WTC11 (cell line): Measurements from ENCODE around the gene CENPF. TPM values are rescaled to one million over a fixed set of nuclear protein-coding genes. Genes with fewer than 3 reads are reported as not detected.

Experiments used
- ATAC-seq: fragments of 200-7000 bp; cut with Tn5 transposase; 2 replicates; pipeline ENCODE4 v1.10.0; 2021; ENCODE audit warnings: mild to moderate bottlenecking, moderate library complexity
- CTCF ChIA-PET: fragments of 300-600 bp; sonication (Branson Sonifier 250); formaldehyde crosslinking; loops from one replicate; lab custom pipeline; 2021; ENCODE audit warnings: antibody characterized with exemption; lab: Charles Lee
- POLR2A ChIA-PET: fragments of 350-600 bp; sonication (Branson Sonifier 250); formaldehyde crosslinking; loops from one replicate; lab custom pipeline; 2021; ENCODE audit warnings: antibody characterized with exemption; lab: Charles Lee
- DNase-seq: peaks from one replicate; pipeline ENCODE4 v3.0.0; 2021; ENCODE audit warnings: low spot score
- H3K27ac Mint-ChIP-seq: 2 replicates; pipeline ENCODE4 v1.8.0; 2021; ENCODE audit warnings: mixed read lengths
- H3K27me3 Mint-ChIP-seq: 2 replicates; pipeline ENCODE4 v1.8.0; 2021; ENCODE audit warnings: low read depth, mild to moderate bottlenecking, moderate library complexity, mixed read lengths
- H3K36me3 Mint-ChIP-seq: 2 replicates; pipeline ENCODE4 v1.8.0; 2021; ENCODE audit warnings: mixed read lengths
- H3K4me1 Mint-ChIP-seq: 2 replicates; pipeline ENCODE4 v1.8.0; 2022; ENCODE audit warnings: mixed read lengths
- H3K4me3 Mint-ChIP-seq: 2 replicates; pipeline ENCODE4 v1.8.0; 2021; ENCODE audit warnings: mild to moderate bottlenecking, moderate library complexity, mixed read lengths
- H3K9me3 Mint-ChIP-seq: 2 replicates; pipeline ENCODE4 v1.8.0; 2021; ENCODE audit warnings: mixed read lengths
- CDX4 ChIP-seq: fragments of 250-450 bp; sonication (Bioruptor Pico); IDR thresholded peaks from 2 replicates; pipeline ENCODE4 v1.9.0; 2021; ENCODE audit warnings: moderate library complexity, mild to moderate bottlenecking, inconsistent platforms, borderline replicate concordance
- EMX1 ChIP-seq: fragments of 250-450 bp; sonication (Bioruptor Pico); IDR thresholded peaks from 2 replicates; pipeline ENCODE4 v1.8.0; 2021; ENCODE audit warnings: mild to moderate bottlenecking
- ESRRA ChIP-seq: sonication (generic); formaldehyde crosslinking; IDR thresholded peaks from 2 replicates; pipeline ENCODE4 v1.8.1; 2022; ENCODE audit warnings: mild to moderate bottlenecking, missing genetic modification reagents, borderline replicate concordance
- ETV6 ChIP-seq: sonication (generic); formaldehyde crosslinking; IDR thresholded peaks from 2 replicates; pipeline ENCODE4 v1.8.1; 2022; ENCODE audit warnings: mild to moderate bottlenecking, missing genetic modification reagents
- FOXJ3 ChIP-seq: sonication (generic); formaldehyde crosslinking; IDR thresholded peaks from 2 replicates; pipeline ENCODE4 v1.9.0; 2021; ENCODE audit warnings: missing genetic modification reagents, mild to moderate bottlenecking, borderline replicate concordance
- GABPB1 ChIP-seq: sonication (generic); formaldehyde crosslinking; IDR thresholded peaks from 2 replicates; pipeline ENCODE4 v1.8.1; 2023; ENCODE audit warnings: mild to moderate bottlenecking, missing genetic modification reagents
- HMGA2 ChIP-seq: fragments of 250-450 bp; sonication (Bioruptor Pico); IDR thresholded peaks from 2 replicates; pipeline ENCODE4 v1.4.0; 2021; ENCODE audit warnings: mild to moderate bottlenecking, moderate library complexity
- MXD4 ChIP-seq: fragments of 250-450 bp; sonication (Bioruptor Pico); IDR thresholded peaks from 2 replicates; pipeline ENCODE4 v1.8.0; 2021; ENCODE audit warnings: mild to moderate bottlenecking, moderate library complexity, borderline replicate concordance
- NFYB ChIP-seq: sonication (generic); formaldehyde crosslinking; conservative IDR thresholded peaks from 2 replicates; pipeline ENCODE4 v1.8.0; 2022; ENCODE audit warnings: low read depth, missing genetic modification reagents
- NR2C2 ChIP-seq: sonication (generic); formaldehyde crosslinking; IDR thresholded peaks from 2 replicates; pipeline ENCODE4 v1.8.0; 2022; ENCODE audit warnings: mild to moderate bottlenecking, missing genetic modification reagents
- RELA ChIP-seq: sonication (generic); formaldehyde crosslinking; IDR thresholded peaks from 2 replicates; pipeline ENCODE4 v1.8.1; 2022; ENCODE audit warnings: missing genetic modification reagents, mild to moderate bottlenecking, borderline replicate concordance
- SMAD4 ChIP-seq: sonication (generic); formaldehyde crosslinking; IDR thresholded peaks from 2 replicates; pipeline ENCODE4 v1.8.0; 2022; ENCODE audit warnings: mild to moderate bottlenecking, missing genetic modification reagents
- TCF7 ChIP-seq: sonication (generic); formaldehyde crosslinking; IDR thresholded peaks from 2 replicates; pipeline ENCODE4 v1.8.0; 2022; ENCODE audit warnings: mild to moderate bottlenecking, low read depth, missing genetic modification reagents, moderate library complexity
- TP53 ChIP-seq: sonication (generic); formaldehyde crosslinking; IDR thresholded peaks from 2 replicates; pipeline ENCODE4 v1.8.1; 2023; ENCODE audit warnings: mild to moderate bottlenecking, missing genetic modification reagents
- ZBTB21 ChIP-seq: sonication (generic); formaldehyde crosslinking; IDR thresholded peaks from 2 replicates; pipeline ENCODE4 v1.8.1; 2023; ENCODE audit warnings: mild to moderate bottlenecking, missing genetic modification reagents, borderline replicate concordance
- ZNF219 ChIP-seq: sonication (generic); formaldehyde crosslinking; IDR thresholded peaks from 2 replicates; pipeline ENCODE4 v1.8.0; 2023; ENCODE audit warnings: missing genetic modification reagents, mild to moderate bottlenecking, borderline replicate concordance
- ZNF232 ChIP-seq: sonication (generic); formaldehyde crosslinking; IDR thresholded peaks from 2 replicates; pipeline ENCODE4 v1.8.0; 2022; ENCODE audit warnings: mild to moderate bottlenecking, missing genetic modification reagents
- ZNF281 ChIP-seq: sonication (generic); formaldehyde crosslinking; IDR thresholded peaks from 2 replicates; pipeline ENCODE4 v1.8.0; 2023; ENCODE audit warnings: mild to moderate bottlenecking, missing genetic modification reagents
- ZNF396 ChIP-seq: fragments of 250-450 bp; sonication (Bioruptor Pico); IDR thresholded peaks from 2 replicates; pipeline ENCODE4 v1.8.0; 2021; ENCODE audit warnings: mild to moderate bottlenecking, moderate library complexity, borderline replicate concordance
- ZNF416 ChIP-seq: fragments of 250-450 bp; sonication (Bioruptor Pico); IDR thresholded peaks from 2 replicates; pipeline ENCODE4 v1.9.0; 2021; ENCODE audit warnings: mild to moderate bottlenecking, inconsistent platforms
- ZNF512 ChIP-seq: sonication (generic); formaldehyde crosslinking; IDR thresholded peaks from 2 replicates; pipeline ENCODE4 v1.8.1; 2022; ENCODE audit warnings: missing genetic modification reagents, borderline replicate concordance
- ZNF671 ChIP-seq: fragments of 250-450 bp; sonication (Bioruptor Pico); IDR thresholded peaks from 2 replicates; pipeline ENCODE4 v1.8.0; 2021; ENCODE audit warnings: mild to moderate bottlenecking
- total RNA-seq: library from RNA; stranded (reverse); gene quantifications from 3 replicates; pipeline ENCODE4 v1.2.3, GENCODE V29; 2021
- TF ChIP-seq, protein P1 (sequence below): fragments of 250-450 bp; sonication (Bioruptor Pico); IDR thresholded peaks from 2 replicates; pipeline ENCODE4 v2.1.2; 2022; ENCODE audit warnings: mild to moderate bottlenecking, moderate library complexity
- TF ChIP-seq, protein P2 (sequence below): sonication (generic); formaldehyde crosslinking; conservative IDR thresholded peaks from 2 replicates; pipeline ENCODE4 v1.8.1; 2023; ENCODE audit warnings: mild to moderate bottlenecking, low read depth, missing genetic modification reagents, moderate library complexity

Gene CENPF
- total RNA-seq, 1 experiment from 2014 or later: 166 TPM

DNA sequence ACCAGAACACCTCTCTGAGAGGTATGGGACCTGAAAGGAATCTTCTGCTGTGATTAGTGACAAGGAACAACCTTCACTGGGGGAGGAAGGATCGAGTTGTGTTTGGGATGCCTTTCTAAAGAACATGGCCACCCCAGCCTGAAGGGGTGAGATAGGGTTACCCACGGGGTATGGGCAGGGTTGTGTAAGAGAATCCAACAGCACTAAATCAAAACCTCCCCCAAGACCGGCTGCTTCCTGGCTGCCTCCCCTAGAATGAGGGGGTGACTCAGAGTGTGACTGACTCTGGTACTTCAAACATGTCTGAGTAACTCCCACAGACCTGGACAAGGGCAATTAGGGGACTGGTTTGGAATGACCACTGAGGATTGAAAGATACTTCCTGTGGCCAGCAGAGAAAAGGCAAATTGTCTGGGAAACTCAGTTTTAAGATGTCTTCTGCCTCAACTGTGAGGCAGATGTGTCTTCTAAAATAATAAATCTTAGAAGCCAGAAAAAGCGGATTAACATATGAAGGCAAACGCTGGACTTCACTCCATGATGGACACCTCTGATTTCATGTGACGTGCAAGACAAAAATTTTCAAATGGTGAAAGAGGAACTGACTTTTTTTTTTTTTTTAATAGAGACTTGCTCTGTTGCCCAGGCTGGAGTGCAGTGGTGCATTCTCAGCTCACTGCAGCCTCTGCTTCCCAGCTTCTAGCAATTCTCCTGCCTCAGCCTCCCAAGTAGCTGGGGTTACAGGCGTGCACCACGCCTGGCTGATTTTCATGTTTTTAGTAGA is 44.9 kb upstream of the CENPF start (continued):
- TF ChIP-seq, protein P1, sequence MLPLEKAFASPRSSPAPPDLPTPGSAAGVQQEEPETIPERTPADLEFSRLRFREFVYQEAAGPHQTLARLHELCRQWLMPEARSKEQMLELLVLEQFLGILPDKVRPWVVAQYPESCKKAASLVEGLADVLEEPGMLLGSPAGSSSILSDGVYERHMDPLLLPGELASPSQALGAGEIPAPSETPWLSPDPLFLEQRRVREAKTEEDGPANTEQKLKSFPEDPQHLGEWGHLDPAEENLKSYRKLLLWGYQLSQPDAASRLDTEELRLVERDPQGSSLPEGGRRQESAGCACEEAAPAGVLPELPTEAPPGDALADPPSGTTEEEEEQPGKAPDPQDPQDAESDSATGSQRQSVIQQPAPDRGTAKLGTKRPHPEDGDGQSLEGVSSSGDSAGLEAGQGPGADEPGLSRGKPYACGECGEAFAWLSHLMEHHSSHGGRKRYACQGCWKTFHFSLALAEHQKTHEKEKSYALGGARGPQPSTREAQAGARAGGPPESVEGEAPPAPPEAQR (CRISPR knock-in tag): no peak
- no peak for TF ChIP-seq TCF7
- no peak for TF ChIP-seq ESRRA (CRISPR knock-in tag)
- TF ChIP-seq ZNF232 (CRISPR knock-in tag): no peak
- TF ChIP-seq EMX1 (CRISPR knock-in tag): no peak
- TF ChIP-seq ZBTB21: no peak
- no peak for TF ChIP-seq ZNF396 (CRISPR knock-in tag)
- TF ChIP-seq, protein P2, sequence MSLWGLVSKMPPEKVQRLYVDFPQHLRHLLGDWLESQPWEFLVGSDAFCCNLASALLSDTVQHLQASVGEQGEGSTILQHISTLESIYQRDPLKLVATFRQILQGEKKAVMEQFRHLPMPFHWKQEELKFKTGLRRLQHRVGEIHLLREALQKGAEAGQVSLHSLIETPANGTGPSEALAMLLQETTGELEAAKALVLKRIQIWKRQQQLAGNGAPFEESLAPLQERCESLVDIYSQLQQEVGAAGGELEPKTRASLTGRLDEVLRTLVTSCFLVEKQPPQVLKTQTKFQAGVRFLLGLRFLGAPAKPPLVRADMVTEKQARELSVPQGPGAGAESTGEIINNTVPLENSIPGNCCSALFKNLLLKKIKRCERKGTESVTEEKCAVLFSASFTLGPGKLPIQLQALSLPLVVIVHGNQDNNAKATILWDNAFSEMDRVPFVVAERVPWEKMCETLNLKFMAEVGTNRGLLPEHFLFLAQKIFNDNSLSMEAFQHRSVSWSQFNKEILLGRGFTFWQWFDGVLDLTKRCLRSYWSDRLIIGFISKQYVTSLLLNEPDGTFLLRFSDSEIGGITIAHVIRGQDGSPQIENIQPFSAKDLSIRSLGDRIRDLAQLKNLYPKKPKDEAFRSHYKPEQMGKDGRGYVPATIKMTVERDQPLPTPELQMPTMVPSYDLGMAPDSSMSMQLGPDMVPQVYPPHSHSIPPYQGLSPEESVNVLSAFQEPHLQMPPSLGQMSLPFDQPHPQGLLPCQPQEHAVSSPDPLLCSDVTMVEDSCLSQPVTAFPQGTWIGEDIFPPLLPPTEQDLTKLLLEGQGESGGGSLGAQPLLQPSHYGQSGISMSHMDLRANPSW (CRISPR knock-in tag): no peak
- TF ChIP-seq TP53 (CRISPR knock-in tag): no peak
- TF ChIP-seq ETV6 (CRISPR knock-in tag): no peak

DNA sequence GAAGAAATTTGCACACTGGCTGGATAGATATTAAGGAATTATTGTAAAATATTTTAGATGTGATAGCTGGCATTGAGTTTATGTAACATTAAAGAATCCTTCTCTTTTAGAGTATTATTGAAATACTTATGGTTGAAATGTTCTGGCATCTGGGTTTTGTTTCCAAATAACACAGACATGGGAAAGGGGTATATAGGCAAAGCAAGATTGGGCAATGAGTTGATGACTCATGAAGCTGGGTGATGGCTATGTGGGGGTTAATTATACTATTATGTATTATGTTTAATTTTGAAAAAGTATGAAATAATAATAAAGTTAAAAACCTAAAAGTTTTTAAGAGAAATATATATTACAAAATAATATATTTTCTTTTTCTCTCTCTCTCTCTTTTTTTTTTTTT is 39.1 kb upstream of the CENPF start:
- H3K9me3 Mint-ChIP-seq: no peaks in the 10 kb centered on the region
- no peaks in the 10 kb centered on the region for H3K36me3 Mint-ChIP-seq
- H3K27ac Mint-ChIP-seq: no peak overlapping the region
- no peak overlapping the region for H3K4me3 Mint-ChIP-seq
- TF ChIP-seq MXD4 (CRISPR knock-in tag): no peak
- 0 out of 2 replicates have a peak, but pooled peaks have one; percentile 5 for TF ChIP-seq HMGA2 (CRISPR knock-in tag)
- no peak for TF ChIP-seq ZNF281
- no peak for TF ChIP-seq NFYB (CRISPR knock-in tag)
- no peak for TF ChIP-seq ZNF671 (CRISPR knock-in tag)
- ChIA-PET POLR2A (no interaction called here), CTCF (no interaction called here)
- no peaks in the 10 kb centered on the region for H3K27me3 Mint-ChIP-seq
- ATAC-seq: no peak
- no peaks in the 10 kb centered on the region for H3K4me1 Mint-ChIP-seq
- no peak for DNase-seq

DNA sequence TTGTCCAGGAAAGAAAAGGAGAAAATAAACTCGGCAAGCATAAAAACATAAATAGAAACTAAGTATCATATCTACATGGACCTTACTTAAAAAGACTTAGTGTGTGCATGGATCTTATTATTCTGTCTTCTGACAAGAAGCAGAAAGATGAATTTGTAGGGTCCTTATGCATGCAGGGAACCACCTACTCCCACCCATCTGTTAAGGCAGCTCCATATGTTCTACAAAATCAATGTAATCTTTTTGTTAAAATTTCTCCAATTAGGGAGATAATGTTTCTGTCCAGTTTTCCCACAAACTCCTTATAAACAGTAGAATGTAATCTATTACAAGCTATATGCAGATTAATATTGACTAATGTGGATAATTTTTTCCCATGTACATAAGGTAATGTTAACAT is 37.7 kb upstream of the CENPF start:
- ChIA-PET POLR2A (no interaction called here), CTCF (no interaction called here)
- H3K4me1 Mint-ChIP-seq: no peaks in the 10 kb centered on the region
- DNase-seq (no peak), ATAC-seq (no peak)
- no peak overlapping the region for H3K27ac Mint-ChIP-seq
- no peaks in the 10 kb centered on the region for H3K27me3 Mint-ChIP-seq
- H3K36me3 Mint-ChIP-seq: no peaks in the 10 kb centered on the region
- H3K4me3 Mint-ChIP-seq: no peak overlapping the region
- no peaks in the 10 kb centered on the region for H3K9me3 Mint-ChIP-seq
- TF ChIP-seq GABPB1: no peak
- no peak for TF ChIP-seq RELA (CRISPR knock-in tag)
- TF ChIP-seq NR2C2 (CRISPR knock-in tag): no peak
- no peak for TF ChIP-seq ZNF512 (CRISPR knock-in tag)
- TF ChIP-seq SMAD4 (CRISPR knock-in tag): no peak
- TF ChIP-seq FOXJ3 (CRISPR knock-in tag): no peak
- TF ChIP-seq ZNF219 (CRISPR knock-in tag): no peak
- no peak for TF ChIP-seq CDX4
- TF ChIP-seq ZNF416 (CRISPR knock-in tag): no peak
